Keratinocyte (primary cell): Measurements from ENCODE around the gene CACNB4.

Experiments used
- EZH2 ChIP-seq: IDR thresholded peaks from one replicate; pipeline ENCODE4 v1.6.1; 2012; ENCODE audit warnings: inconsistent platforms, mild to moderate bottlenecking, low read length, moderate library complexity
- TF ChIP-seq, protein P1 (sequence below), 3 experiments: IDR thresholded peaks in 1 of 3; conservative IDR thresholded peaks in 1 of 3; optimal IDR thresholded peaks in 1 of 3; 2 replicates in 2 of 3; 3 replicates in 1 of 3; pipeline versions ENCODE3 to v1.5.1; 2011; ENCODE audit warnings: low read length in 3 of 3, mild to moderate bottlenecking in 3 of 3, moderate library complexity in 2 of 3, control low read depth in 1 of 3, inconsistent platforms in 1 of 3; ENCODE audit not compliant: insufficient read depth in 2 of 3; ENCODE audit errors: extremely low read depth in 1 of 3

DNA sequence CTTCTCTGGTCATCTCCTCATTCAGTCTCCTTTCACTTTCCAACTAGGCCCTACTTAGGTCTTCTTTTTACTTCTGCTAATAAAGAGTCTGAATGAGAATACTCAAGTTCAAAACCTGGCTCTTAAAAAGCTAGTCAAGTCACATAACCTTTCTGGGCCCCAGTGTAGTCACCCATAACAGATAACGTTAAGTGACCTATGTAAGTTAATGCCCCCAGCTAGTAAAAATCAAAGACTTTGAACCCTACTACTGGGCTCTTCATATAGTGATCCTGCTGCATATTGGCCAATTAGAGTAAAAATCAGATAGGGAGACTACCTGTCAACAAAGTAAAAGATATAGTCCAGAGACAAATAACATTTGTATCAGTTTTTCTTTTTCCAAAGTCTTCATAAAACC is 288.4 kb downstream of the CACNB4 start:
- TF ChIP-seq, protein P1, sequence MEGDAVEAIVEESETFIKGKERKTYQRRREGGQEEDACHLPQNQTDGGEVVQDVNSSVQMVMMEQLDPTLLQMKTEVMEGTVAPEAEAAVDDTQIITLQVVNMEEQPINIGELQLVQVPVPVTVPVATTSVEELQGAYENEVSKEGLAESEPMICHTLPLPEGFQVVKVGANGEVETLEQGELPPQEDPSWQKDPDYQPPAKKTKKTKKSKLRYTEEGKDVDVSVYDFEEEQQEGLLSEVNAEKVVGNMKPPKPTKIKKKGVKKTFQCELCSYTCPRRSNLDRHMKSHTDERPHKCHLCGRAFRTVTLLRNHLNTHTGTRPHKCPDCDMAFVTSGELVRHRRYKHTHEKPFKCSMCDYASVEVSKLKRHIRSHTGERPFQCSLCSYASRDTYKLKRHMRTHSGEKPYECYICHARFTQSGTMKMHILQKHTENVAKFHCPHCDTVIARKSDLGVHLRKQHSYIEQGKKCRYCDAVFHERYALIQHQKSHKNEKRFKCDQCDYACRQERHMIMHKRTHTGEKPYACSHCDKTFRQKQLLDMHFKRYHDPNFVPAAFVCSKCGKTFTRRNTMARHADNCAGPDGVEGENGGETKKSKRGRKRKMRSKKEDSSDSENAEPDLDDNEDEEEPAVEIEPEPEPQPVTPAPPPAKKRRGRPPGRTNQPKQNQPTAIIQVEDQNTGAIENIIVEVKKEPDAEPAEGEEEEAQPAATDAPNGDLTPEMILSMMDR (optimal IDR thresholded peaks at IDR 0.05 in 1 of 3, IDR thresholded peaks at IDR 0.05 in 1 of 3, conservative IDR thresholded peaks at IDR 0.05 in 1 of 3; ENCODE audit: extremely low read depth in 1 of 3, insufficient read depth in 2 of 3, low read length in 3 of 3): no peak
- TF ChIP-seq EZH2: no peak
